Upper lobe of left lung (tissue), 4 donors: ENCODE results near the gene WNT1.

Source experiments
- CTCF ChIP-seq, 6 experiments: fragments of 450-650 bp in 4 of 6; fragments of 200-600 bp in 2 of 6; sonication (generic) in 2 of 6; IDR thresholded peaks; one replicate each; pipeline ENCODE4 v1.5.1; 2016 to 2019; ENCODE audit warnings: antibody characterized with exemption in 6 of 6
- POLR2A ChIP-seq, 4 donors: fragments of 450-650 bp; IDR thresholded peaks; one replicate each; pipeline ENCODE4 v1.5.1; 2016 to 2017; ENCODE audit warnings: antibody characterized with exemption in 4 of 4, mild to moderate bottlenecking in 2 of 4
- POLR2AphosphoS5 ChIP-seq, 2 donors: sonication (generic); formaldehyde crosslinking; IDR thresholded peaks; one replicate each; pipeline ENCODE4 v1.5.1; 2017; ENCODE audit warnings: antibody characterized with exemption in 2 of 2

DNA sequence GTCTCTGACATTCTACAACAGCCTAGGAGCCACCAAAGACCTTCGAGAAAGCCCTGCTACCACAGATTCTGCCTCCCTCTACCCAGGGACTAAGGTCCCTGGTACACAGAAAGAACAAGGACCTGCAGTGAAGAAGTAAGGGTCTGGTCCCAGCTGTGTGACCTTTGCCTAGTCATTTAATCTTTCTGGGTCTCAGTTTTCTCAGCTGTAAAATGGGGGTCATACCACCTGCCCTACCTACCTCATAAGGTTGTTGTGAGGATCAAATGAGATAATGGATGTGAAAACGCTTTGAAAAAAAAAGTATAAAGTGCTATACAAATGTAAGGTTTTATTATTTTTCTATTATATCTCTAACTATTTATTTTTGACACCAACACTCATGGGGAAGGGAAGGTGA, 45.7 kb downstream of the WNT1 start:
- TF ChIP-seq CTCF (IDR thresholded peaks at IDR 0.05) (no peak), POLR2A (IDR thresholded peaks at IDR 0.05) (no peak), POLR2AphosphoS5 (IDR thresholded peaks at IDR 0.05) (no peak)
